Body of pancreas (tissue), 4 donors: ENCODE measurements around the gene ARHGAP22. TPM values are rescaled to one million over a fixed set of nuclear protein-coding genes. Genes with fewer than 3 reads are reported as not detected.

Source experiments
- ATAC-seq: fragments of 150-250 bp; one replicate; pipeline ENCODE4 v1.9.1; 2016
- DNase-seq, 4 donors: peaks; one replicate each; pipeline ENCODE4 v3.0.0-alpha.2; 2019
- H3K27ac ChIP-seq, 4 donors: fragments of 200-600 bp; sonication (generic); 1 replicate in 3 of 4; 2 replicates in 1 of 4; pipeline versions ENCODE4 v1.5.1 to v1.6.1; 2016 to 2019; ENCODE audit warnings: mild to moderate bottlenecking in 1 of 4, mixed read lengths in 1 of 4, moderate library complexity in 1 of 4
- H3K27me3 ChIP-seq, 2 donors: fragments of 200-600 bp; sonication (generic); one replicate each; pipeline ENCODE4 v1.6.0; 2016; ENCODE audit warnings: mild to moderate bottlenecking in 1 of 2
- H3K36me3 ChIP-seq, 2 donors: fragments of 200-600 bp; sonication (generic); replicated peaks in 1 of 2; 2 replicates each; pipeline ENCODE4 v1.5.1; 2016; ENCODE audit warnings: low read depth in 2 of 2; ENCODE audit not compliant: insufficient read depth in 1 of 2
- H3K4me1 ChIP-seq: fragments of 200-600 bp; sonication (generic); one replicate; pipeline ENCODE4 v1.6.0; 2016
- H3K4me3 ChIP-seq, 2 donors: fragments of 200-600 bp; sonication (generic); 1 replicate in 1 of 2; 2 replicates in 1 of 2; pipeline ENCODE4 v1.5.1; 2016 to 2019
- H3K9me3 ChIP-seq, 3 donors: fragments of 200-600 bp; sonication (generic); 1 replicate in 2 of 3; 2 replicates in 1 of 3; pipeline ENCODE4 v1.5.1; 2016
- CTCF ChIP-seq, 7 experiments: fragments of 450-650 bp in 4 of 7; fragments of 200-600 bp in 3 of 7; sonication (generic) in 3 of 7; IDR thresholded peaks; one replicate each; pipeline ENCODE4 v1.5.1; 2016 to 2019; ENCODE audit warnings: antibody characterized with exemption in 7 of 7
- POLR2A ChIP-seq, 3 donors: fragments of 450-650 bp; IDR thresholded peaks; one replicate each; pipeline ENCODE4 v1.6.1; 2016; ENCODE audit warnings: antibody characterized with exemption in 3 of 3, mild to moderate bottlenecking in 2 of 3
- WGBS, 2 donors: methylation state at CpG; one replicate each; pipeline ENCODE4 v1.1.5; 2017; 5-methylcytosine and 5-hydroxymethylcytosine counted together
- intact Hi-C: fragments of 100-400 bp; cut with DNase I; formaldehyde crosslinking; loops from one replicate; pipeline ENCODE4 v1.15.1; 2023
- total RNA-seq, 2 donors: library from RNA; depleted of rRNA; stranded (reverse); fragments of >200 nt; gene quantifications; one replicate each; pipeline ENCODE4 v1.1.0, GENCODE V29; 2016

Gene ARHGAP22
- total RNA-seq, 2 donors from 2014 or later: 1.6 to 4.6 TPM

GRCh38 chr10:48595539-48595932, 9.3 kb downstream of the ARHGAP22 start:
- intact Hi-C loops: no loop called here
- Histone ChIP-seq H3K27me3 (no peaks in the 10 kb centered on the region), H3K9me3 (no peaks in the 10 kb centered on the region), H3K36me3 (no peaks in the 10 kb centered on the region), H3K27ac (no peak overlapping the region), H3K4me1 (no peaks in the 10 kb centered on the region), H3K4me3 (no peak overlapping the region)
- no peak for DNase-seq
- ATAC-seq: no peak
- 63 to 78% methylated on average over 3 of the region's 3 CpGs for WGBS, 2 donors
- TF ChIP-seq CTCF (IDR thresholded peaks at IDR 0.05) (no peak), POLR2A (IDR thresholded peaks at IDR 0.05) (no peak)

GRCh38 chr10:48594803-48595538, 9.9 kb downstream of the ARHGAP22 start:
- Histone ChIP-seq H3K9me3 (no peaks in the 10 kb centered on the region), H3K27ac (no peak overlapping the region), H3K4me3 (no peak overlapping the region), H3K27me3 (no peaks in the 10 kb centered on the region), H3K4me1 (no peaks in the 10 kb centered on the region), H3K36me3 (no peaks in the 10 kb centered on the region)
- ATAC-seq (no peak), DNase-seq (no peak)
- WGBS, 2 donors: 58 to 67% methylated on average over 7 of the region's 7 CpGs
- no peak for TF ChIP-seq CTCF (IDR thresholded peaks at IDR 0.05)
- intact Hi-C loops: no loop called here

- no peaks in the 10 kb centered on the region for H3K36me3 ChIP-seq
- no peaks in the 10 kb centered on the region for H3K27me3 ChIP-seq
- no peaks in the 10 kb centered on the region for H3K4me1 ChIP-seq
- DNase-seq (no peak), ATAC-seq (no peak)
- no peak overlapping the region for H3K27ac ChIP-seq
- 85 to 90% methylated on average over 4 of the region's 4 CpGs for WGBS, 2 donors
- intact Hi-C loops: no loop called here
- H3K9me3 ChIP-seq: no peaks in the 10 kb centered on the region
- H3K4me3 ChIP-seq: no peak overlapping the region
- no peak for TF ChIP-seq CTCF (IDR thresholded peaks at IDR 0.05)
- no peak for TF ChIP-seq POLR2A (IDR thresholded peaks at IDR 0.05)
These were observed 10.5 kb downstream of the ARHGAP22 start for GRCh38 chr10:48594371-48594770.

- WGBS, 2 donors: 75 to 84% methylated on average over 6 of the region's 6 CpGs
- intact Hi-C loops: no loop called here
- no peak for DNase-seq
- no peaks in the 10 kb centered on the region for H3K4me1 ChIP-seq
- no peaks in the 10 kb centered on the region for H3K27me3 ChIP-seq
- H3K36me3 ChIP-seq: no peaks in the 10 kb centered on the region
- no peak for ATAC-seq
- TF ChIP-seq CTCF (IDR thresholded peaks at IDR 0.05) (no peak), POLR2A (IDR thresholded peaks at IDR 0.05) (no peak)
- H3K27ac ChIP-seq: no peak overlapping the region
- no peak overlapping the region for H3K4me3 ChIP-seq
- no peaks in the 10 kb centered on the region for H3K9me3 ChIP-seq
These were observed 12.5 kb downstream of the ARHGAP22 start for GRCh38 chr10:48592346-48592745.

GRCh38 chr10:48590945-48591344, 13.9 kb downstream of the ARHGAP22 start:
- Histone ChIP-seq H3K36me3 (no peaks in the 10 kb centered on the region), H3K4me3 (no peak overlapping the region), H3K27me3 (no peaks in the 10 kb centered on the region), H3K27ac (no peak overlapping the region), H3K9me3 (no peaks in the 10 kb centered on the region), H3K4me1 (no peaks in the 10 kb centered on the region)
- TF ChIP-seq POLR2A (IDR thresholded peaks at IDR 0.05) (no peak), CTCF (IDR thresholded peaks at IDR 0.05) (no peak)
- ATAC-seq: no peak
- DNase-seq: no peak
- WGBS, 2 donors: 79 to 91% methylated on average over 10 of the region's 10 CpGs
- intact Hi-C loops: no loop called here
